Dedifferentiated amniotic fluid mesenchymal stem cell (primary cell): Measurements from ENCODE around the gene EBI3.
"Not testable (repeated sequence)": the region's sequence is repeated elsewhere in the genome, so short reads cannot be mapped to it uniquely, and the experiment has no call there.

ENCODE experiments used
- DNase-seq: peaks from one replicate; pipeline ENCODE4 v3.0.0-alpha.2; 2016; ENCODE audit errors: extremely low spot score

Gene EBI3

DNA sequence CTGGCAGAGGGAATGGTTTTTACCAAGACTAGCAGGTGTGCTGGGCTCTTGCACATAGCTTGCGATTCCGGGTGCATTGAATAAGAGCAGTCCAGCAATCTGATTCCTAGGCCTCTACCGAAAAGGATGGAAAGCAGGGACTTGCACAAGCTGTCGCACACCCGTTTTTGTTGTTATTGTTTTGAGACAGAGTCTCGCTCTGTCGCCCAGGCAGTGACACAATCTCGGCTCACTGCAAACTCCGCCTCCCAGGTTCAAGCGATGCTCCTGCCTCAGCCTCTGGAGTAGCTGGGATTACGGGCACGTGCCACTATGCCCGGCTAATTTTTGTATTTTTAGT, 5.5 kb downstream of the EBI3 start:
- DNase-seq = no peak

DNA sequence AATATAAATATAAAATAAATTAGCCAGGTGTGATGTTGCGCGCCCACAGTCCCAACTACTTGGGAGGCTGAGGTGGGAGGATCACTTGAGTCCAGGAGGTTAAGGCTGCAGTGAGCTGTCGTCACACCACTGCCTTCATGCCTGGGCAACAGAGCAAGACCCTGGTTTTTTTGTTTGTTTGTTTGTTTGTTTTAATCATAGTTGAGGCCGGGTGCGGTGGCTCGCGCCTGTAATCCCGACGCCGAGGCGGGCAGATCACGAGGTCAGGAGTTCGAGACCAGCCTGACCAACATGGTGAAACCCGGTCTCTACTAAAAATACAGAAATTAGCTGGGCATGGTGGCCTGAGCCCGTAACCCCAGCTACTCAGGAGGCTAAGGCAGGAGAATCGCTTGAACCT, 8.2 kb downstream of the EBI3 start:
- not testable (repeated sequence) for DNase-seq

DNA sequence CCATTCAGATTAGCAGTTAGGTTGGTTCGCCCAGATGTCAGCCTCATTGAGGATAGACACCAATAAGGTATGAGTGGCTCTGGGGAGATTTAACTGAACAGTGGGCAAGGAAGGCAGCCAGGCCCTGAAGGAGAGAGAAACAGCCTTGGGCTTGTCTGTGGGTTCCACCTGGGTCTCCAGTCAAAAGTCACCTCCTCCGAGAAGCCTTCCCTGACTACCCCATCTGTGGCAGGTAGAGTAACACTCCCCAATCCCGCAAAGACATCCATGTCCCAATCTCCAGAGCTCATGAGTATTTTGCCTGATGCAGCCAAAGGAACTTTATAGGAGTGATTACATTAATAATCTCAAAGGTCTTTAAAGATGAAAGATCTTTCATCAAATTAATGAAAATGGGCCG, 9.5 kb downstream of the EBI3 start:
- DNase-seq = no peak

DNA sequence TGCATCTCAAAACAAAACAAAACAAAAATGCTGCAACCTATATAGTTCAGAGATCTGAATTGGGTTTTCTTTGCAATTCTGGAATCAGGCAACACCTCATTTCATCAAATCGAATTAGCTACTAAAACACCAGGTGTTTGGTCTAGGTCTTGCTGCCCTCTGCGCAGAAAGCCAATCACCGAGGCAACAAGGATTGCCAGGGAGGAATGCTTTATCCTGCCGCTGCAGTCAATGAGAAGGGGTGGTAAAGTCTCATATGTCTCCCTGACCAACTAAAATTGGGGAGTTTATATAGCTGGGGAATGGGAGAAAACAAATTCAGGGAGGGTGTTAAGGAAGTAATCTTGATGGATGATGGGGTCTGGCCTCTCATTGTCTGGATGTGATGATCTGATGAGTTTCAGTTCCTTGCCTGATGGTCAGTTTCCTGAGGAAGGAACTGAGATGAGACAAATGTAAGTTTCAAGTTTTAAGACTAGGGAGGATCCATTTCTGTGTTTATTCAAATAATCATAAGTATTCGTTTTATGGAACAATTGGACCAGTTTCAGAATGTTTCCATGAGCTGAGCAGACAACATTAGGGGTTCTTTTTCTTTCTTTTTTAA, 12.6 kb downstream of the EBI3 start:
- no peak for DNase-seq

DNA sequence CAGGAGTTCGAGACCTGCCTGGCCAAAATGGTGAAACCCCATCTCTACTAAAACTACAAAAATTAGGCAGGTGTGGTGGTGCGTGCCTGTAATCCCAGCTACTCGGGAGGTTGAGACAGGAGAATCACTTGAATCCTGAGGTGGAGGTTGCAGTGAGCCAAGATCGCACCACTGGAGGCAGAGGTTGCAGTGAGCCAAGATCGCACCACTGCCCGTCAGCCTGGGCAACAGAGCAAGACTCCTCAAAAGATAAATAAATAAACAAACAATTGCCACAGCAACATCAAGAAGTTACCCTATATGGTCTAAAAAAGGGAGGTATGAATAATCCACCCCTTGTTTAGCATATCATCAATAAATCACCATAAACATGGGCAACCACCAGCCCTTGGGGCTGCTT, 16.6 kb downstream of the EBI3 start:
- not testable (repeated sequence) for DNase-seq

DNA sequence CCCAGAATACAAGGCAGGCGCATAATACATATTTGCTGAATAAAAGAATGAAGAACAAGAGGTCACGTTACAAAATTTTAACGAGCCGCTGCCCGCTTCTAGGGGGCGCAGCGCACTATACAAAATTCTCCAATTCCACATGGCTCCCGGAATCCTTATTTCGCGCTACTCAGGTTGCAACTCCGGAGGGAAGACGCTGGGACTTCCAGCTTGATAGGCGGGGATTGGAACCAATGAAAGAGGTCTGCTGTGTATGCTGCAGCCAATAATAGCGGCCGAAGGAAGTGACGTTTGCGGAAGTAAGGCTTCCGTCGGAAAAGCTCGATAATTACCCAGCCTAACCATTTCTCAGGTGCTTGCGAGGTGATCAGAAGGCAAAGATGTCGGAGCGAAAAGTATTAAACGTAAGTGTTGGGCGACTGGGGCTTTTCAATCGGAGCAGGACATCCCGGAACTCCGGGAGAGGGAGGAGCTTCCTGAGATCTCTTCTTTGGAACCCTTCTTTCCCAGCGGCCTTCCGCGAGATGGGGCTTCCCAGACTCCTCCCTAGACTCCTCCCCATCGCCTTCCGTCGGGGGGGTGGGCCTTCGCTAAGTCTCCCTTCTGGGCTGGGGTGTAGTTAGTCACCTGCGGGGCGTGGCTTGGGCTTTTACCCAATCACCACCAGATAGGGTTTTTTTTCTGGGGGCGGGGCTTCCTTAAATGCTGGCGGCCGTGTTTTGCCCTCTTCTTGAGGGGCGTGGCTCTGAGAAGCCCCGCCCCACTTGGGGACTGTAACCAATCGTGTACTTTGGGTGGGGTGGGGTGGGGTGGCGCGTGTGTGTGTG, 17.7 kb downstream of the EBI3 start, which contains the start of gene YJU2:
YJU2 (plus strand) TSS at position 314 of the 827 bp plus-strand sequence; CDS start at position 381, 67 bp downstream.
- peak; percentile 99 for DNase-seq

DNA sequence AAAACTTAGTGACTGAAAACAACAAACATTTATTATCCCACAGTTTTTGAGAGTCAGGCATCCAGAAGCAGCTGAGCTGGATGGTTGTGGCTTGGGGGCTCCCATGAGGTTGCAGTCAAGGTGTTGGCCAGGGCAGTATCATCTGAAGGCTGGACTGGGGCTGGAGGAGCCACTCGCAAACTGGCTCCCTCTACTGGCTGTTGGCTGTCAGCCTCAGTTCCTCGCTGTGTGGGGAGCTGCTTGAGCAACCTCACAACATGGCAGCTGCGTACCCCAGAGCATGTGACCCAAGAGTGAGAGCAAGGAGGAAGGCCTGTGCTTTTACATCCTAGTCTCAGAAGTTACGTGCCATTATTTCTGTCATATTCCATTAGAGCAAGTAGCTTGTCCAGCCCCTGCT, 27.2 kb downstream of the EBI3 start:
- DNase-seq = no peak

DNA sequence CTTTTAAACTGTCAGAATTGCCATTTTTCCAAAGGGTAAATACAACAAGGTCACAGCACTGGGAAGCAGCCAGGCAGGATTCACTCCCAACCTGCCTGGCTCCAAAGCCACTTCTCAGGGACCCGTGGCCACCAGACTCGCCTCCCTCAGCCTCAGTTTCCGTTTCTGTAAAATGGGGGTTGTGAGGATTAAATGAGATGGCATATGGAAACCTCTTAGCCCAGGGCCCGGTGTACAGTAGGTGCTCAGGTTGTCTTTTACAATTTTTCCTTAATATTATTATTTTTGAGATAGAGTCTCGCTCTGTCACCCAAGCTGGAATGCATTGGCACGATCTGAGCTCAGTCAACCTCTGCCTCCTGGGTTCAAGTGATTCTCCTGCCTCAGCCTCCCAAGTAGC, 27.7 kb downstream of the EBI3 start:
- DNase-seq = no peak

DNA sequence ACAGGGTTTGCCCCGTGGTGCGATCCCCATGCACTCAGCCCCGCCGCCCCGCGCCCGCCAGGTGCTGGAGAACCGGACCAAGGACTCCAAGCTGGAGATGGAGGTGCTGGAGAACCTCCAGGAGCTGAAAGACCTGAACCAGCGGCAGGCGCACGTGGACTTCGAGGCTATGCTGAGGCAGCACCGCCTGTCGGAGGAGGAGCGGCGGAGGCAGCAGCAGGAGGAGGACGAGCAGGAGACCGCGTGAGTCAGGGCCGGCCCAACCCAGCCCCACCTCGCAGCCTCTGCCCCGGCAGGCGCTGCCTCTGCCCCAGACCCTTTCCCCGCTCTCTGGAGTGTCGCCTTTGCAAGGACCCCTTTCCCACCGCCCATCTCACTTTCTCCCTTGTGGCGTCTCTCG, 28.9 kb downstream of the EBI3 start:
- DNase-seq = no peak

DNA sequence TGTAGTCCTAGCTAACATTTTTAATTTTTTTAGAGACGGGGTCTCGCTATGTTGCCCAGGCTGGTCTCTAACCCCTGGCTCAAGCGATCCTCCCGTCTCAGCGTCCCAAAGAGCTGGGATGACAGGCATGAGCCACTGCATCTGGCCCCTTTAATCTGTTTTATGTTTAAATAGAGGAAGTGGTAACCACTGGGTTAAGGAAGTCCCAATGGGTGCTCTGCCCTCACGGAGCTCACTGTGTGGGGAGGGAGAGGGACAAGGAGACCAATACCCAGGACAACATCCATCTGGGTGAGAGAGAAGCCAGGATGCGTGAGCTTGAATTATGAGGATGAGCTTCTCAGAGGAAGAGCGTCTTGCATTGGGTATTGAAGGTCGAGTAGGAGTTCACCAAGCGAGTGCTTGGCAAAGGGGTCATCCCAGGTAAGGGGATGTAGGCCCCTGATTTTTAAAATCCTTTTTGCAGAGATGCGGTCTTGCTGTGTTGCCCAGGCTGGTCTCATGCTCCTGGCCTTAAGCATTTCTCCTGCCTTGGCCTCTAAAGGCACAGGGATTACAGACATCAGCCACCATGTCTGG, 31.4 kb downstream of the EBI3 start:
- DNase-seq = no peak

DNA sequence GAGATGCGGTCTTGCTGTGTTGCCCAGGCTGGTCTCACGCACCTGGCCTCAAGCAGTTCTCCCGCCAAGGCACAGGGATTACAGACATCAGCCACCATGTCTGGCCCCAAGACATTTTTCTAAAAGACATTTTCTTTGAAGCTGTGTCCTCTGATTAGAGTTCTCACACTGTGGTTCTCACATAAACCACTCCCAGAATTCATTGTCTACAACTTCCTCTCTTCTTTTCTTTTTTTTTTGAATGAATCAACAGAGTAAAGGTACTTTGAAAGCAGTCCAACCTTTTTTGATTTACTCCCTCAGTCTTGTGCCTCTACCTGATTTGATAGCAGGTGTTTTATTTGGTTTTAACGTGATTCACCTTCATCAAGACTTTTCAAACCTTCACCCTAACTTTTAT, 35.5 kb downstream of the EBI3 start:
- no peak for DNase-seq

DNA sequence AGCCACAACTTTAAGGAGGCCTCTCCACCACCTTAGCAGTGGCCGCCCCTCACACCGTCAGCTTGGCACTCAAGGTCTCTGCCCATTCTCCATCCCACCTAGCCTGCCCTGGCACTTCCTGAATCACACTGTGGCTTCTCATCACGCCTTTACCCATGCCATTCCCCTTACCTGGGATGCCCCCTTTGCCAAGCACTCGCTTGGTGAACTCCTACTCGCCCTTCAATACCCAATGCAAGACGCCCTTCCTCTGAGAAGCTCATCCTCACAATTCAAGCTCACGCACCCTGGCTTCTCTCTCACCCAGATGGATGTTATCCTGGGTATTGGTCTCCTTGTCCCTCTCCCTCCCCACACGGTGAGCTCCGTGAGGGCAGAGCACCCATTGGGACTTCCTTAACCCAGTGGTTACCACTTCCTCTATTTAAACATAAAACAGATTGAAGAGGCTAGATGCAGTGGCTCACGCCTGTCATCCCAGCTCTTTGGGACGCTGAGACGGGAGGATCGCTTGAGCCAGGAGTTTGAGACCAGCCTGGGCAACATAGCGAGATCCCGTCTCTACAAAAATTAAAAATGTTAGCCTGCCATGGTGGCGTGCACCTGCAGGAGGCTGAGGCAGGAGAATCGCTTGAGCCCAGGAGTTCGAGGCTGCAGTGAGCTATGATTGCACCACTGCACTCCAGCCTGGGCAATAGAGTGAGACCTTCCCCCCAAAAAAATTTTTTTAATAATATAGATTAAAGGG, 37.1 kb downstream of the EBI3 start:
- DNase-seq = no peak

DNA sequence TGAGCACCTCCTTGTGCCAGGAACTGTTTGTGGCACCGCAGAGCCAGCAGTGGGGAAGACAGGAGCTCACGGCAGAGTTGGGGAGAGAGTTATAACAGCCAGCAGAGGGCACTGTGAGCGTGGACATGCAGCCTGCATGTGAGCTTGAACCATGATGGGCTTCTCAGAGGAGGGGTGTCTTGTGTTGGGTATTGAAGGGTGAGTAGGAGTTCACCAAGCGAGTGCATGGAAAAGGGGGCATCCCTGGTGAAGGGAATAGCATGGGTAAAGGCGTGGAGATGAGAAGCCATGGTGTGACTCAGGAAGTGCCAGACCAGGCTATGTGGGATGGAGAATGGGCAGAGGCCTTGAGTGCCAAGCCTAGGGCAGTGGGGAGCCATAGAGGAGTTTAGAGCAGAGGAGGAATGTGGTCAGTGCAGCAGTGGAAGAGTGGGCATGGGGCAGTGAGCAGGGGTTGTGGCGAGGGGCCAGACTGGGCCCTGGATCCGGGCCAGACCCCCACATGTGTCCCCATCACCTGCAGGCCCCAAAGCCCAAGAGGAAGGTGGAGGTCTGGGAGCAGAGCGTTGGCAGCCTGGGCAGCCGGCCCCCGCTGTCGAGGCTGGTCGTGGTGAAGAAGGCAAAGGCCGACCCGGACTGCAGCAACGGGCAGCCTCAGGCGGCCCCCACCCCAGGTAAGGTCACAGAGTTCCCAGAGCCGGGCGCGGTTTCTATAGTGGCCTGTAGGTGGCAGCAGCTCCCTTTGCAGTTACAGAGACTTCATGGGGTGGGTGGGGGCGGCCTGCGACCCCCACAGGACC, 38.0 kb downstream of the EBI3 start:
- no peak for DNase-seq

DNA sequence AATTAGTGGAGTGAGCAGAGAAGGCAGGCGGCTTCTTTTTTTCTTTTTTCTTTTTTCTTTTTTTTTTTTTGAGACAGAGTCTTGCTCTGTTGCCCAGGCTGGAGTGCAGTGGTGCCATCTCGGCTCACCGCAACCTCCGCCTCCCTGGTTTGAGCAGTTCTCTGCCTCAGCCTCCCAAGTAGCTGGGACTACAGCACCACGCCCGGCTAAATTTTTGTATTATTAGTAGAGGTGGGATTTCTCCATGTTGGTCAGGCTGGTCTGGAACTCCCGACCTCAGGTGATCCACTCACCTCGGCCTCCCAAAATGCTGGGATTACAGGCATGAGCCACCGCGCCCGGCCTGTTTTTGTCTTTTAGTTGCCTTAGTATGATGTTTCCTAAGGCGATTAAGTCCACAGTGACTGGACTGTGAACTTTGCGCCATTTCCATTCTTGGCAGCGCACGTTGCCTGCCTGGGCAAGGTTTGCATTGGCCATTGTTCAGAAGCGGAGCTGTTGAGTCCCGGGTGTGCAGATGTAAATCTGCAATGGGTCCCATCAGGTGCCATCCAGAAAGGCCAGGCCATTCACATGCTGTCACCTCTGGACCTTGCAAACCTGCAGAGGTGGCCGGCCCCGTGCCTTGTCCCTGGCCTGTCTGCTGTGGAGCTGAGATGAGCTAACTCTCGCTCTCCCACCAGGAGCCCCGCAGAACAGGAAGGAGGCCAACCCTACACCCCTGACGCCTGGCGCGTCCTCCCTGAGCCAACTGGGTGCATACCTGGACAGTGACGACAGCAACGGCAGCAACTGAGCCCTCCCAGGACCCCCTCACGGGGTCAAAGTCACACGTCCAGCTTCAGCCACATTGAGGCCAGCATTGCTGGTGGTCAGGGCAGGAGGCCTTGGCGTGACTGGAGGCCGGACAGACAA, 38.8 kb downstream of the EBI3 start:
- DNase-seq = no peak

DNA sequence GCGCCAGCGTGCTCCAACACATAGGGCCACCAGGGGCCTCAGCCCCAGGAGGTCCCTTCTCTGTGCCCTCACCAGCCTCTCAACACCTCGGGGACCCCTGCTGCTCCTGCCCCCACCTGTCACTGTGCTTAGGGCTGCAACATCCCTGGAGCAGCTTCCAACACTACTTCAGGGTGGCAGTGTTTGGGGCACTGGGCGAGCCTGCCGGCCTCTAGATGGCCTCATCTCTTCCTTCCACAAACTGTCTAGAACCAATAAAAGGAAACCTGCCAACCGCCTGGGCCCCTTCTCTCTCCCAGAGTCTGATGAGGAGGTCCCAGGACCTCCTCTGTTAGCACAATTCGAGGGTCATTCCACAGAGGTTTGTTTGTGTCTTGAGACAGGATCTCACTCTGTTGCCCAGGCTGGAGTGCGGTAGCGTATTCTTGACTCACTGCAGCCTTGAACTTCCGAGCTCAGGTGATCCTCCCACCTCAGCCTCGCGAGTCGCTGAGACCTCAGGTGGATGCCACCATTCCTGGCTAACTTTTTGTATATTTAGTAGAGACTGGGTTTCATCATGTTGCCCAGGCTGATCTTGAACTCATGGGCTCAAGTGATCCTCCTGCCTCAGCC, 39.6 kb downstream of the EBI3 start:
- no peak for DNase-seq

DNA sequence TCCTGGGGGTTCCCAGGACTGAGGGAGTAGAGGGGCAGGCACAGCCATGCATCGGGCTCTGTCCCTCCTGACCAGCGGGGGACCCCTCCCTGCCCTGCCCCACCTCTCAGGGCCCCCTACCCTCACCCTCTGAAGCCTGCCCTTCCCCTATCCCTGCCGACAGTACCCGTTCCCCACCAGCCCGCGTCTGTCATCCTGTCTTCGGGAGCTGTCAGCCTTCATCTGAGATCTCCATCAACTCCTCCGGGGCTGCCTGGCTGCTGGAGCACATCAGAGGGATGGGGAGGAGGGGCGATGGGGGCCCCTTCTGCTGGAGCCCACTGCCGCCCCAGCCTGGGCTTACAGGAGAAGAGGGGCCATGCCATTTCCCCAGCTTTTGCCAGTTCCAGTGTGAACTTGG, 43.6 kb downstream of the EBI3 start:
- DNase-seq = no peak

DNA sequence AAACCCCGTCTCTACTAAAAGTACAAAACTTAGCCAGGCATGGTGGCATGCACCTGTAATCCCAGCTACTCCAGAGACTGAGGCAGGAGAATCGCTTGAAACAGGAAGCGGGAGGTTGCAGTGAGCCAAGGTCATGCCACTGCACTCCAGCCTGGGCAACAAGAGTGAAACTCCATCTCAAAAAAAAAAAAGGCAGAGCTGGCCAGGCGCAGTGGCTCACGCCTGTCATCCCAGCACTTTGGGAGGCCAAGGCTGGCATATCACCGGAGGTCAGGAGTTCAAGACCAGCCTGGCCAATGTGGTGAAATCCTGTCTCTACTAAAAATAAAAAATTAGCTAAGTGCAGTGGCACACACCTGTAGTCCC, 45.0 kb downstream of the EBI3 start:
- not testable (repeated sequence) for DNase-seq

DNA sequence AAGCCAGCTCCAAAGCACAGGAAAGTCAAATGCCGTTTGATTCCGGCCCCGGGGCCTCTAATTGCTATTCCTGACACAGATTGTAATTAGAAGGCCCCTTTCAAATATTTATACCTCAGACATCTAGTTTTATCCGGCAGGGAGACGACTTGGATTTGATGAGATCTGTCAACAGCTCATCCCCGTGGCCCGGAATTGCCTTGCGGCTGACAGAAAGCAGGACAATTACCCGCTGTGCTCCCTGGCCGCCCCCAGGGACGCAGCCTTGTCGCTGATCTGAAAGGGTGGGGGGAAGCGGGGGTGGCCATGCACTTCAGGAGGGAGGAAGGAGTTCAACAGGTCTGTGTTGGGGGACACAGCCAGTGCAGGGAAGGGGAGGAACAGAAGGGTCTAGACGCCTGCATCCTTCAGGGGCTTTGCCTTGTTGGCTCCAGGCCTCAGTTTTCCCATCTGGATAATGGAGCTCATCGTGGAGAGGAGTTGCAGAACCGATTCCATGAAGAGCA, 47.9 kb downstream of the EBI3 start:
- no peak for DNase-seq

DNA sequence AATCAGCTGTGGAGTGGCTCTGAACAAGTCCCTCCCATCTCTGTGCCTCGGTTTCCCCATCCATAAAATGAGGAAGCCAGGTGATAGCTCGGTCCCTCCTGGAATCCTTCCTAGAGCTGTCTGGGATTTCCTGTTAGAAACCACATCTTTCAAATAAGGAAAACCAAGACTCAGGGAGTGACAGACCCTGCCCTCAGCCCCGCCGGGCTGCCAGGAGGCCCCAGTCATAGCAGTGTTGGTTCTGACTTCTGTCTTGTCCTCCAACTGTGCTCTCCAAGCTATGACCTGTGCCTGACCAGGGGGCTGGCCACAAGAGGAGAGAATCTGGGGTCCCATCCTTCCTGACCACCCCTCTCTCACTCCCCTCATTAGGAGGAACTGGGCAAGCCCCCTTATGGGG, 48.7 kb downstream of the EBI3 start:
- no peak for DNase-seq
